ENCODE results near the gene MAGI3. TPM values are rescaled to one million over a fixed set of nuclear protein-coding genes. Genes with fewer than 3 reads are reported as not detected.

The MAGI3 gene
- total RNA-seq, 1 donor from 2014 or later = 5.4 TPM

- intact Hi-C loops (cut with micrococcal nuclease) = no loop called here
- Histone ChIP-seq H3K4me3 (no peak overlapping the region), H3K36me3 (no peaks in the 10 kb centered on the region), H3K27ac (replicated peaks) (no peak overlapping the region), H3K27me3 (ENCODE audit: low read depth) (no peaks in the 10 kb centered on the region), H3K9me3 (replicated peaks) (peaks cover 36% of the 10 kb centered on the region), H3K4me1 (no peaks in the 10 kb centered on the region)
- DNase-seq = no peak
- no peak for TF ChIP-seq CTCF (IDR thresholded peaks at IDR 0.05; ENCODE audit: borderline replicate concordance)
Observed at GRCh38 chr1:113423826-113424225, 33.5 kb downstream of the MAGI3 start.

GRCh38 chr1:113429461-113430153 lies 39.3 kb downstream of the MAGI3 start:
- Histone ChIP-seq H3K36me3 (no peaks in the 10 kb centered on the region), H3K9me3 (replicated peaks) (peaks cover 20% of the 10 kb centered on the region), H3K27me3 (ENCODE audit: low read depth) (no peaks in the 10 kb centered on the region), H3K4me1 (peaks cover 9% of the 10 kb centered on the region), H3K27ac (replicated peaks) (no peak overlapping the region), H3K4me3 (no peak overlapping the region)
- intact Hi-C loops (cut with micrococcal nuclease) = no loop called here
- DNase-seq = no peak
- TF ChIP-seq CTCF (IDR thresholded peaks at IDR 0.05; ENCODE audit: borderline replicate concordance) = no peak

- no peaks in the 10 kb centered on the region for H3K27me3 ChIP-seq (ENCODE audit: low read depth)
- no peak overlapping the region for H3K4me3 ChIP-seq
- H3K9me3 ChIP-seq (replicated peaks) = no peaks in the 10 kb centered on the region
- H3K36me3 ChIP-seq = no peaks in the 10 kb centered on the region
- intact Hi-C loops (cut with micrococcal nuclease) = no loop called here
- TF ChIP-seq CTCF (IDR thresholded peaks at IDR 0.05; ENCODE audit: borderline replicate concordance) = no peak
- H3K4me1 ChIP-seq = peaks cover 9% of the 10 kb centered on the region
- no peak for DNase-seq
- no peak overlapping the region for H3K27ac ChIP-seq (replicated peaks)
Observed at GRCh38 chr1:113433184-113433583, 42.9 kb downstream of the MAGI3 start.

- no peak for DNase-seq
- H3K27me3 ChIP-seq (ENCODE audit: low read depth) = no peaks in the 10 kb centered on the region
- H3K27ac ChIP-seq (replicated peaks) = no peak overlapping the region
- peaks cover 7% of the 10 kb centered on the region for H3K4me1 ChIP-seq
- intact Hi-C loops (cut with micrococcal nuclease) = no loop called here
- no peaks in the 10 kb centered on the region for H3K36me3 ChIP-seq
- no peak overlapping the region for H3K4me3 ChIP-seq
- no peaks in the 10 kb centered on the region for H3K9me3 ChIP-seq (replicated peaks)
- TF ChIP-seq CTCF (IDR thresholded peaks at IDR 0.05; ENCODE audit: borderline replicate concordance) = no peak
Observed at GRCh38 chr1:113434081-113434873, 44.0 kb downstream of the MAGI3 start.

GRCh38 chr1:113434874-113435175 lies 44.5 kb downstream of the MAGI3 start:
- Histone ChIP-seq H3K4me1 (peaks cover 2% of the 10 kb centered on the region), H3K27ac (replicated peaks) (no peak overlapping the region), H3K9me3 (replicated peaks) (no peaks in the 10 kb centered on the region), H3K27me3 (ENCODE audit: low read depth) (no peaks in the 10 kb centered on the region), H3K36me3 (no peaks in the 10 kb centered on the region), H3K4me3 (no peak overlapping the region)
- TF ChIP-seq CTCF (IDR thresholded peaks at IDR 0.05; ENCODE audit: borderline replicate concordance) = no peak
- no peak for DNase-seq
- intact Hi-C loops (cut with micrococcal nuclease) = no loop called here

Measured in left ventricle myocardium inferior (tissue), 1 donor.